OCI-LY3 (cell line): ENCODE data around the gene CAV2.

Experiments used
- H2AFZ ChIP-seq: fragments of 200-600, 300-600 bp; shearing (Covaris generic); 2 replicates; pipeline ENCODE4 v1.6.0; 2014; ENCODE audit warnings: antibody characterized with exemption, low read depth, low read length
- H3K27ac ChIP-seq: fragments of 200-600, 300-600 bp; sonication (generic); 2 replicates; pipeline ENCODE4 v1.5.1; 2014; ENCODE audit warnings: mild to moderate bottlenecking, low read length, moderate library complexity, mixed read lengths
- H3K27me3 ChIP-seq: fragments of 200-600, 300-600 bp; sonication (generic); 2 replicates; pipeline ENCODE4 v1.6.1; 2014; ENCODE audit warnings: low read depth, low read length, mixed read lengths
- H3K36me3 ChIP-seq: fragments of 200-600, 300-600 bp; sonication (generic); replicated peaks from 2 replicates; pipeline ENCODE3; 2014; ENCODE audit warnings: low read depth, low read length, mixed read lengths
- H3K4me1 ChIP-seq: fragments of 300-600, 200-600 bp; sonication (generic); 2 replicates; pipeline ENCODE4 v1.6.1; 2014; ENCODE audit warnings: low read length, mixed read lengths
- H3K4me2 ChIP-seq: fragments of 200-600, 300-600 bp; sonication (generic); 2 replicates; pipeline ENCODE4 v1.6.1; 2014; ENCODE audit warnings: low read length, mixed read lengths
- H3K4me3 ChIP-seq: fragments of 300-600, 200-600 bp; sonication (generic); 2 replicates; pipeline ENCODE4 v1.5.1; 2014; ENCODE audit warnings: antibody characterized with exemption, mild to moderate bottlenecking, low read length, moderate library complexity
- H3K79me2 ChIP-seq: fragments of 300-600, 200-600 bp; shearing (Covaris generic); 2 replicates; pipeline ENCODE4 v1.6.1; 2014; ENCODE audit warnings: mild to moderate bottlenecking, low read length, mixed read lengths
- H3K9ac ChIP-seq: fragments of 300-600, 200-600 bp; shearing (Covaris generic); 2 replicates; pipeline ENCODE4 v1.6.0; 2014; ENCODE audit warnings: mild to moderate bottlenecking, low read length, moderate library complexity
- H3K9me3 ChIP-seq: fragments of 200-600, 300-600 bp; shearing (Covaris generic); 2 replicates; pipeline ENCODE4 v1.6.1; 2014; ENCODE audit warnings: low read length, mixed read lengths; ENCODE audit not compliant: insufficient read depth
- H4K20me1 ChIP-seq: fragments of 200-600, 300-600 bp; sonication (generic); 2 replicates; pipeline ENCODE4 v1.6.1; 2016; ENCODE audit warnings: low read length, mixed read lengths; ENCODE audit not compliant: insufficient read depth
- EZH2phosphoT487 ChIP-seq: fragments of 200-600 bp; shearing (Covaris generic); IDR thresholded peaks from 2 replicates; pipeline ENCODE4 v1.6.1; 2018; ENCODE audit warnings: antibody characterized with exemption, mixed run types, low read depth
- TF ChIP-seq, protein P1 (sequence below): fragments of 200-600, 300-600 bp; sonication (generic); IDR thresholded peaks from 2 replicates; pipeline ENCODE4 v1.5.1; 2014; ENCODE audit warnings: antibody characterized with exemption, low read length, low read depth

The CAV2 gene

DNA sequence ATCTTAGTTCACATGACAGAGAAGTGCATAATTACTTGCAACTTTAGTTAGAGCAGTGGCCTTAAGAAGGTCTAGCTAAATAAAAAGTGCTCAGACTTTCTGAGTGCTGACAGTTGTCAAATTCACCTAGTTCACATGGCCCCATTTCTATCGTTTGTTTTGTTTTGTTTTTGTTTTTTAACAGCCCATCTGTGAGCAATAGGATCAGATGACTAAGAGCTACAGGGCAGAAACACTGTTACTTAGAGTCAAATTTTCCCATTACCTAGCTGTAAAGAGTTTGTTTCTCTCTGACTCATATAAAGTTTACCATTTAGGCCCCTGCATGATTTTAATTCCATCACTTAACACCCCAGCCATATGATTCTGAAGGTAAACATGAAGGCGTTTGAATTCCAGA, 44.1 kb downstream of the CAV2 start:
- H2AFZ ChIP-seq, result no peak overlapping the region
- no peaks in the 10 kb centered on the region for H3K9me3 ChIP-seq
- no peaks in the 10 kb centered on the region for H4K20me1 ChIP-seq
- H3K4me3 ChIP-seq, result no peak overlapping the region
- H3K4me1 ChIP-seq, result peaks cover 12% of the 10 kb centered on the region
- no peak overlapping the region for H3K27ac ChIP-seq
- no peak overlapping the region for H3K9ac ChIP-seq
- no peaks in the 10 kb centered on the region for H3K79me2 ChIP-seq
- no peak overlapping the region for H3K4me2 ChIP-seq
- no peak for TF ChIP-seq EZH2phosphoT487
- TF ChIP-seq, protein P1, sequence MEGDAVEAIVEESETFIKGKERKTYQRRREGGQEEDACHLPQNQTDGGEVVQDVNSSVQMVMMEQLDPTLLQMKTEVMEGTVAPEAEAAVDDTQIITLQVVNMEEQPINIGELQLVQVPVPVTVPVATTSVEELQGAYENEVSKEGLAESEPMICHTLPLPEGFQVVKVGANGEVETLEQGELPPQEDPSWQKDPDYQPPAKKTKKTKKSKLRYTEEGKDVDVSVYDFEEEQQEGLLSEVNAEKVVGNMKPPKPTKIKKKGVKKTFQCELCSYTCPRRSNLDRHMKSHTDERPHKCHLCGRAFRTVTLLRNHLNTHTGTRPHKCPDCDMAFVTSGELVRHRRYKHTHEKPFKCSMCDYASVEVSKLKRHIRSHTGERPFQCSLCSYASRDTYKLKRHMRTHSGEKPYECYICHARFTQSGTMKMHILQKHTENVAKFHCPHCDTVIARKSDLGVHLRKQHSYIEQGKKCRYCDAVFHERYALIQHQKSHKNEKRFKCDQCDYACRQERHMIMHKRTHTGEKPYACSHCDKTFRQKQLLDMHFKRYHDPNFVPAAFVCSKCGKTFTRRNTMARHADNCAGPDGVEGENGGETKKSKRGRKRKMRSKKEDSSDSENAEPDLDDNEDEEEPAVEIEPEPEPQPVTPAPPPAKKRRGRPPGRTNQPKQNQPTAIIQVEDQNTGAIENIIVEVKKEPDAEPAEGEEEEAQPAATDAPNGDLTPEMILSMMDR, result no peak
- peaks cover 6% of the 10 kb centered on the region for H3K36me3 ChIP-seq
- no peaks in the 10 kb centered on the region for H3K27me3 ChIP-seq

DNA sequence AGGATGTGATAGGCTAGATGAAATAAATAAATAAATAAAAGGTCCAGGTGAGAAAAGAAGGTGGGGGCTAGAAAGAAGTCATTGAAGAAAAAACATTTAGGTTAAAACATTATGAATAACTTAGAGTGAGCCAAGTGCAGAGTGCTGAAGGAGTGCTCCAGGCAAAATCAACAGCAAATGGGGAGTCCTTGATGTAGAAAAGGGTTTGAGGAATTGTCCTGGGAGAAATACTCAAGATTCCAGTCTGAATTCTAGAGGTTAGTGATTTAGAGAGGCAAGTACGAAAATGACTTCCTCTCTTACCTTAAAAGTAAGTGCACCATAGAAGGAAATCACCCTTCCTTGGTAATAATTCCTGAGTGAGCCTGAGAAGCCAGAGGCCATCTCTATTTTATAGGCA, 44.9 kb downstream of the CAV2 start:
- Histone ChIP-seq H3K36me3 (no peaks in the 10 kb centered on the region), H3K27me3 (no peaks in the 10 kb centered on the region), H3K4me1 (peaks cover 18% of the 10 kb centered on the region), H3K4me2 (no peak overlapping the region), H3K9me3 (no peaks in the 10 kb centered on the region), H3K9ac (no peak overlapping the region), H3K79me2 (no peaks in the 10 kb centered on the region), H4K20me1 (no peaks in the 10 kb centered on the region), H3K27ac (no peak overlapping the region), H3K4me3 (no peak overlapping the region), H2AFZ (no peak overlapping the region)
- TF ChIP-seq EZH2phosphoT487, result no peak
- TF ChIP-seq, protein P1, result no peak

DNA sequence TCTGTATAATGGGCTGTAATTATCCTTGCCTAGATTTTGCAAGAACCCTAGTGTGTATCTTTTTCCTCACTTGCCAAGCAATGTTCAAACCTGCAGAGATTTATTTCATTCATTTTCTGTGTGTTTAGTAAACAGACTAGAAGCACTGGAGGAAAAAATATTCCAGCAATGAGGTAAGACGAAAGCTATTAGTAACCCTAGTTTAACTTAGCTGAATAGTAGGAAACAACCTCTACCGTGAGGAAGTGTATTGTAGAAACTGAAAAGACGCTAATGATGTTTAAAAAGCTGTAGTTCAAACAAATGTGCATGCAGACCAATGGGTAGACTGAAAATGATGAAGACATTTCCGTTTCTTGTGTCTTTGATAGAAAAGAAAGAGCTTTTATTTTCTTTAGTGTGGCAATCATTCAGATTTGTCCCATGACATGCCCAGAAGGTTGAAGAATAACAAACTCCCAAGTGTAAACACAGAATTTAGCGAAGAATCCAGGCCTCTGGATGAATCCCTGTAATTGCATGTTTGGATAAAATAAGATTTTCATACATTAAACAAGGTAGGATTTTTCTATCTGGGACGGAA, 46.0 kb downstream of the CAV2 start:
- Histone ChIP-seq H3K4me3 (no peak overlapping the region), H3K27me3 (no peaks in the 10 kb centered on the region), H3K27ac (no peak overlapping the region), H4K20me1 (no peaks in the 10 kb centered on the region), H3K36me3 (no peaks in the 10 kb centered on the region), H3K79me2 (no peaks in the 10 kb centered on the region), H2AFZ (no peak overlapping the region), H3K4me1 (peaks cover 18% of the 10 kb centered on the region), H3K9me3 (no peaks in the 10 kb centered on the region), H3K9ac (no peak overlapping the region), H3K4me2 (no peak overlapping the region)
- TF ChIP-seq, protein P1, result no peak
- TF ChIP-seq EZH2phosphoT487, result no peak

DNA sequence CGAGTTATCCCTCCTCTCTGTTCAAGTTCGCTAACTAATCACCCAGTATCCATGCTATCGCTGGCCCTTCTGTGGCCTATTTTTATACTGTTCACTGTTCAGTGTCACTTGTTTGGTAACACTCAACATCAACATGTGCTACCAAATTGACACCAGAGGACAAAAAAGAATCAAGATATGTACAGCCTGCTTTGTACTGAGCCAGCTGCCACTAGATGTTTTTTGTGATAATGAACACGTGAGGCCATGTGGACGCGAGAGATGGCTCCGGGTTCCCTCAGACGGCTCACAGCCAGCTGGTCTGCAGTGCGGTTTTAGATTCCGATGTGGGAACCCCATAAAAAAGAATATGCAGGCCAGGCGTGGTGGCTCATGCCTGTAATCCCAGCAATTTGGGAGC, 46.5 kb downstream of the CAV2 start:
- Histone ChIP-seq H2AFZ (no peak overlapping the region), H3K27me3 (no peaks in the 10 kb centered on the region), H3K4me2 (no peak overlapping the region), H3K36me3 (no peaks in the 10 kb centered on the region), H3K4me3 (no peak overlapping the region), H3K79me2 (no peaks in the 10 kb centered on the region), H3K4me1 (peaks cover 19% of the 10 kb centered on the region), H3K27ac (no peak overlapping the region), H4K20me1 (no peaks in the 10 kb centered on the region), H3K9ac (no peak overlapping the region), H3K9me3 (no peaks in the 10 kb centered on the region)
- TF ChIP-seq, protein P1, result no peak
- no peak for TF ChIP-seq EZH2phosphoT487
